HG02885 (cell line): ENCODE results near the gene MDM1.

Source experiments
- ATAC-seq: cut with Tn5 transposase; IDR thresholded peaks from one replicate; pipeline ENCODE4 v1.9.1; 2021; ENCODE audit warnings: mild to moderate bottlenecking; ENCODE audit not compliant: unreplicated experiment, poor library complexity

The MDM1 gene

DNA sequence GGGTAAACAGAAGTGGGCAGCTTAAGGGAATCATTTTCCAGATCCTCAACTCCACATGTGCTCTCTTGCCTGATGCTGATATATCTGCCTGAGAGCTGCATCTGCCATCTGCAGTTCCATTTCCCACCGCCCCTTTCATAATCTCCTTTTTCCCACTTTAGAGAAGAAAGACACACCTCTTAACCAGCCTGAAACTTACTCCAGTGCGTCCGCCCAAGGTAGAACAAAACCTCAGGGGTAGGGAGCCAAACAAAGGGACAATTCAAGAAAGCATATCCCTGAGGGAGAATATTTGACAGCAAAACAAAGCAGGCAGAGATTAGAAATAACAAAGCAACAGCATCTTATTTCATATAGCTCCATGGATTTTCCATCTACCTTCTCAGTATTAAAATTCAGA lies 4.3 kb downstream of the MDM1 start:
- no peak for ATAC-seq

DNA sequence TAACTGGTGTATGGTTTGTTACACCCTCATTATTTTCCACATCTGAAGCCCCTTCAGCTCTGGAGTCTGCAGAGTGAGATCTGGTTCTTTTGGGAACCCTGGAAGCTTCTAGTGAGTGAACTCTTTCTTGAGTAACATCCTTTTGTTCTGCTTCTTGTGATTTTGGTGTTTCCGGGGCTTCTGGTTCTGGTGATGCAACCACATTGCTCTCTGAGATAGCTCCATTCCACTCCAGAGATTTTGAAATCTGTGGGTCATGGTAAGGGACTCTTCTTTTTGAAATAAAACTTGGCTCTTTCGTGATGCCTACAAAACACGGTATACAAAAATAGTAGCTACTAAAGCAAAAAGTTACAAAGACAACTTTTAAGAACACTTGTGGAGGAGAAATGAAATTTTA lies 5.4 kb downstream of the MDM1 start:
- no peak for ATAC-seq

DNA sequence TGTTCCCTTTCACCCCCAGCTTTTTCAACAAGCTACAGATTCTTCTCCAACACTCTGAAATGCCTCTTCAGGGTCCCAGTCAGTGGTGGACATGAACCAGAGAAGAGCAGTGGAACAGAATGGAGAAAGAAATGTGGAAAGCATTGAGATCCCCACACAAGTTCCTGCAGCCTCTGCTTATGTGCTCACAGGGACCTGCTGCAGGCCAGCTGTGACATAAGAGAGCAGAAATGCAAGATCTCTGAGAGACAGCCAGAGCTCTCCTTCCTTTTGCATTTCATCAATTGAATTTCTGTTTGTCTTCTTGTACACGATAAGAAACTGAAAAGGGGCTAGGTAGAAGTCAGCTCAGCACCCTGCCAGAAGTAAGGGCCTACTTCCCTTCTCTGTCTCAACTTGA lies 6.2 kb downstream of the MDM1 start:
- ATAC-seq = no peak

DNA sequence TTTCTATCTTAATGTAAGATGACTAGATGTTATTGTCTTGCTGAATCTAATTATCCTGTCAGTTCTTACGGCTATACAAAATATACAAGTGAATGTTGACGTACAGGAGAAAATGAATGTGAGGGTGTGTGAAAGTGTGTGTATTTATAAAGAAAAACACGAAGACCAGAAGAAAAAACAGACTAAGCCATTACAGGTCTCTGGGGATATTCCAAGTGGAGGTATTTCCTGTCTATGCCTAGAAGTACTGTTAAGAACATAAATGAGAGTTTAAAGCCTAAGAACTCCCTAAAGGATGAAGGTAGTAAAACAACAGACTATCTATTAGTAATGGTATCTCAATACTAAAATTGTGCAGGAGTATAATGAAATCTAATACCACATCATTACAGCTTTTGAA lies 7.6 kb downstream of the MDM1 start:
- no peak for ATAC-seq

DNA sequence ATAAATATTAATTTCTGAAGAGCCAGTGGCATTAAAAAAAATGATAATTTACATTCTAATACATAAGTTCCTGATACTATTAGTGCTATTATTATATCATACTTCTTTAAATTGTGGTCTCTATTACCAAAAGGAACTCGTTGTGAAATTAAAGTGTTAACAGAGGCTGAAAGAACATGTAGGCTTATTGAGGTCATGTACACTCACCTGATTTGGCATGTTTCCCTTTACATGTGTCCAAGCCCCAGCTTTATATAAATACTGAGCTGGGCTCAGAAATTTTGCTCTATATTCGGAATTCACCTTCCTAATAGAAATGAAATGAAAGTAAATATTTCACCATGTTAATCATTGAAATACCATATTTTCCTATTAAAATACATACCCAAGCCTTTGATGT lies 11.0 kb downstream of the MDM1 start:
- ATAC-seq = no peak

DNA sequence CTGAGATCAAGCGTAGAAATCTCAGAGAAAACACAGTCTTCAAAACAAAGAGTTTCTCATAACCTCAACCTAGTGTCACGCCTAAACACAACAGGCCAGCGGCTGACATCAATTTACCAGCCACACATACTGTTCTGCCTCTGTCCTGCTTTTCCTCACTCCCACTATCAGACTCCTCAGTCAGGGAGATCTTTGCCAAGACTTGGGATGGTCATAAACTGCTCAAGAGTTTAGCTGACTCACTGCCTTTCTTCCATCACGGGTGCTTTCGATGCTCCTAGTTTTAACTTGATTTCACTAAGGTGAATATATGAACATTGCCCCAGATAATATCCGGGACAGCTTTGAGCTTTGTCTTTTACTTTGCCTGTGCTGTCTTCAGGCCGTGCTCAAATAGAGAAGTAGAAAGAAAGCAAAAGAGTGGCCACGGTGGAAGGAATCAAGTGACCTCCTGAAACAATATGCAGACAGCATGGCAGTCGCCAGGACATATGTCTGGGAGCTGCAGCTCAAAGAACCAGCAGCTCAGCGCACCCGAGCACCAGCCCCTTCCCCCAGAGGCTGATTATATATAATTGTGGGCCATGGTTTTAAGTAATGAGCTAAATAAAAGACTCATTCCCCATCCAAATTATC lies 12.1 kb downstream of the MDM1 start:
- no peak for ATAC-seq

DNA sequence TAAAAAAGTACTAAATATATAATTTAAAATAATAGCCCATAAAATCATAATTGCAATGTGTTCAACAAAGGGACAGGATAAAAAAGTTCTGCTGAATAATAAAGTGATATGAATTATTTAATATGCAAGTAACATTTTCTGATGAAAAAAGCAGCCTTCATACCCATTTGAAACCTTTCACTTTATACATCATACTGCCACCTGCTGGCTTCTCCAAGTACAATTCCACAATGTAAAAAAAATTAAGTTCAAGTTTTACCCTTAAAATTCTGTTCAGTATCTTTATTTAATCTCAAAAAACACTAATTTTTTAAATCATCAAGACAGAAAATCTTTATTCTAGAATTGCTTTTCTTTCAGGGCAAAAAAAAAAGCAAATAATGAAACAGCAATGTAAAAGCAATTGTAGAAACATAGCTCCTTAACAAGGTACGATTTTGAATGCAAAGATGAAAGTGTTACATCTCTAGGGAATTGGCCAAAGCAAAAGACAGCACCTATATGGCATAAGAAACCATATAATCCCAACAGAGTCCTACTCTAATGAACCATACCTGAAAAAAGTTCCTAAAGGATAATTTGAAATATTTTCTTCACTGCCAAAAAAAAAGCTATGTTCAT lies 15.0 kb downstream of the MDM1 start:
- ATAC-seq = no peak

DNA sequence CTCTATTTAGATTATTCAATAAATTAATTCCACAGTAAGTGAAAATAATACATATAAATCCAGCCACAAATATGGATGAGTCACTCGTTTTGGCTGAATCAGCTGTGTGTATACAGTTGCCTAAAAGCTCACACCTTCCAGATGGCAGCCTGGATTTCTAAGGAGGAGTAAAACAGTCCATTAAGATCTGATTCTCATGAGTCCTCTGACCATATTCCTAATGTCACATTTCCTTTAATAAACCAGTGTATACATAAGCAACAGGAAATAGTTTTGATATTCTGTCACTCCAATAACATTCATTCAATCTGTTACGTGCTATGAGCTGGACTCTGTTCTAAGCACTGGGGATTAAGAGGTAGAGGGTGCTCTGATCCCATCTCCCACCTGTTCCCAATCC lies 21.8 kb downstream of the MDM1 start:
- no peak for ATAC-seq

DNA sequence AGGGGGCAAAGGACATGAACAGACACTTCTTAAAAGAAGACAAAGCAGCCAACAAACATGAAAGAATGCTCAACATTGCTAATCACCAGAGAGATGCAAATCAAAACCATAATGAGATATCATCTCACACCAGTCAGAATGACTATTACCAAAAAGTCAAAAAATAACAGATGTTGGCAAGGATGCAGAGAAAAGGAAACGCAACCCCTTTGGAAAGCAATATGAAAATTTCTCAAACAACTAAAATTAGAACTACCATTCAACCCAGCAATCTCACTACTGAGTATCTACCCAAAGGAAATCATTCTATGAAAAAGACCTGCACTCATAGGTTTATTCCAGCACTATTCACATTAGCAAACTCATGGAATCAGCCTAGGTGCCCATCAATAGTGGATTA lies 25.6 kb downstream of the MDM1 start:
- ATAC-seq = no peak

DNA sequence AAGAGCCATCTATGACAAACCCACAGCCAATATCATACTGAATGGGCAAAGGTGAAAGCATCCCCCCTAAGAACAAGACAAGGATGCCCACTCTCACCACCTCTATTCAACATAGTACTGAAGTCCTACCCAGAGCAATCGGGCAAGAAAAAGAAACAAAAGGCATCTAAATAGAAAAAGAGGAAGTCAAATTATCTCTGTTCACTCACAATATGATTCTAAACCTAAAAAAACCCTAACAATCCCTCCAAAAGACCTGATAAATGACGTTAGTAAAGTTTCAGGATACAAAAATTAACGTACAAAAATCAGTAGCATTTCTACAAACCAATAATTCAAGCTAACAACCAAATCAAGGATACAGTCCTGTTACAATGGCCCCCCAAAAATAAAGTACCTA lies 26.9 kb downstream of the MDM1 start:
- ATAC-seq = peak; percentile 61

DNA sequence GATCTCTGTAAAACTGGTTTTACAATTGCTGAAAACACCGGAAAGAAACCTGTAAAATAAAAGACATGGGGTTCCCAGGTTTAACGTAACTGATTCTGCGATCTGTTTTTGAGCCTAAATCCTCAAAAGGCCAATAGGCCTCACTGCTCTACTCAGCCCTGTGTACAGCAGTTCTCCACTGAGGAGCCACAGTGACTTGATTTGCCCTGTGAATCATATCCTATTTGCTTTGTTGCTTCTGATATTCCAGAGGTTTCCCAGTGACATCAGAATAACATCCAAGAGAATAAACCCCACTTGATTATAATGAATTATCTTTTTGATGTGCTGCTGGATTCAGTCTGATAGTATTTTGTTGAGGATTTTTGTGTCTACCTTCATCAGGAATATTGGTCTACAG lies 27.5 kb downstream of the MDM1 start:
- ATAC-seq = no peak

DNA sequence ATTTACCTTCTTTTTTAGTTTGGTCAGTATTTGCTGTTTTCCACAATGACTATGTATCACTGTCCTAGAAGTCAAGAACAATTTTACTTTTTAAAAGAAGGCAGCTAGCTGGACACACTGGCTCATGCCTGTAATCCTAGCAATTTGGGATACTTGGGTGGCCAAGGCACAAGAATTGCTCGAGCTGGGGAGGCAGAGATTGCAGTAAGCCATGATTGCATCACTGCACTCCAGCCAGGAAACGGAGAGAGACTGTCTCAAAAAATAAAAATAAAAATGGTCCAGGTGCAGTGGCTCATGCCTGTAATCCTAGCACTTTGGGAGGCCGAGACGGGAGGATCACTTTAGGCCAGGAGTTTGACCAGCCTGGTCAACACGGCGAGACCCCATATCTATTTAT lies 28.3 kb downstream of the MDM1 start:
- no peak for ATAC-seq

DNA sequence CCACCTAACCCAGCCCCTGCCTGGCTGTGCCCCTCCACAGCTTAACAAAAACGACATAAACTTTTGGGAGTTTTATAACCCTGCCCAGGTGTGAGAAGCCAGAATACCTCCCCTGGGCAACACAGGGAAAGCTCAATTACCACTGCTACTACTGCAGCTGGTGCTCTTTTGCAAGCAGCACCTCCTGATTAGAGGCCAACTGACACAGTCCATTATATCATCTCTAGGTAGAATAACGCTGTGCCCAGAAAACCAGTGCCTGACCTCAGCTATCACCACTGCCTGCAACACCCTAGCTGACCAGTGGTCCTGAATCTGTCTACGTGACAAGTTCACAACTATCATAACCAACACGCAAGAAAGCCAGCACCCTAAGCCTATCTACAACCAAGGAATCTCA lies 34.2 kb downstream of the MDM1 start:
- ATAC-seq = no peak

DNA sequence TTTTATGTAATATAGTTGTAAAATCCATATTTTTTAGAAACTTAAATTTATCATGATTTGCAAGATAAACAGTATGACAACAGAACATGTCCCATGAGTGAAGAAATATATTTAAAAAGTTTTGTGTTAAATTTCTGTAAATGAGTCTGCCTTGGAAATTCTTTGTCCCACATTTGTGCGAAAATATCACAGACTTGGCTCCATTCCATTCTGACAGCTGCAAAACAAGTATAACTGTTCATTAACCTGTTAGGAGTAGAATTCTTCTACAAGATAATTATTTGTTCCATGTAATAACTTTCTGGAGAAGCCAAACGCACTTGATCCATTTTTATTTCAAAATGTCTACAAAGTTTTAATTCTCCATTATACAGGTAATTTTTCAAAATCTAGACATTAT lies 37.9 kb downstream of the MDM1 start:
- no peak for ATAC-seq

DNA sequence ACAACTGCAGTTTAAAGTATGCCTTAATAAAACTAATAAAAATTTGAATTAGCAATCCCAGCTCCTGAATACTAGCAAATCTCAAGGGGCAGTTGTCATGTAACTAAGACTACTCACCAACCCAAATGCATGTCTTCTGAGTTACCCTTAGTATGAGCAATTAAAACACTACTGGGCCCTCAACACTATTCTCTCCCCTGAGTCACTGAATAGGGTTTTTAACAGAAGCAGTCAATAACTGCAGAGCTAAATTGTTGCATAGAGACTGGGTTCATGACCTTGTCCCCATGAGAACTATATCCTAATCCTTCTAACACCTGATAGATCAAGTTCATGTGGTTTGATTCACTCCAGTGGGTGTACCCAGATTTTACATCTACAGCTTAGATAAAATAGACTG lies 38.8 kb downstream of the MDM1 start:
- ATAC-seq = no peak

DNA sequence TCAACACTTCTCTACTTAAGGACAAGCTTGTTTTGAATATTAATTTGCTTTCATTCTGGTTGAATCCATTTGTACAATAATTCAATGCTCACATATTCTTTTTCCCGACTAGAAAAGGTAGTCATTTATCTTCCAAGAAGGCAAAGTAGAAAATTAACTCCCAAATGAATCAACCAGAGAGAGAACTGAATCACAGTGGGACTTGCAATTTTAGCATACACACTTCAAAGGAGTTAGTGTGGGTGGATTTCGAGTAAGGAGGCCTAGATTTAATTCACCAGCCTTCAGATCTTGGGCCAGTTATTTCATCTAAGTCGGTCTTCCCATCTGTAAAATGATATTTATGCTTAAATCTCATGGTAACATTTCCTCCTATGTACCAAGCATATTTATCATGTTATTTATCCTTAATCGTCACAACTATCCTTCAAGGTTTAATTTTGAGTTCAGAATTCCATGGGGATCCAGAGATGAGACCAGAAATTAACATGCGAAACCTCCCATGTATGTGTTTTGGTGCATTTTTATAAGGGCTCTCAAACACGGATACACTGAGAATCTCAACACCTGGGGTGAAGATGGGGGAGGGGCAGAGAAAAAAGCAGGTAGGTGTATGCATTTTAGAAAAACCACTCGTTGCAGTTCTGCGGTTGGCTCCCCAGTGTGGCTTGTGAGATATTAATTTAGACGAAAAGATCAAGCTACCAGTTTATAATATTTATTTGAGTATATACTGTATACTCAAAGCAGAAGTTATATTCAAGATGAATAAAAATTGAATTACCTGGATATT lies 39.8 kb downstream of the MDM1 start:
- ATAC-seq = no peak

DNA sequence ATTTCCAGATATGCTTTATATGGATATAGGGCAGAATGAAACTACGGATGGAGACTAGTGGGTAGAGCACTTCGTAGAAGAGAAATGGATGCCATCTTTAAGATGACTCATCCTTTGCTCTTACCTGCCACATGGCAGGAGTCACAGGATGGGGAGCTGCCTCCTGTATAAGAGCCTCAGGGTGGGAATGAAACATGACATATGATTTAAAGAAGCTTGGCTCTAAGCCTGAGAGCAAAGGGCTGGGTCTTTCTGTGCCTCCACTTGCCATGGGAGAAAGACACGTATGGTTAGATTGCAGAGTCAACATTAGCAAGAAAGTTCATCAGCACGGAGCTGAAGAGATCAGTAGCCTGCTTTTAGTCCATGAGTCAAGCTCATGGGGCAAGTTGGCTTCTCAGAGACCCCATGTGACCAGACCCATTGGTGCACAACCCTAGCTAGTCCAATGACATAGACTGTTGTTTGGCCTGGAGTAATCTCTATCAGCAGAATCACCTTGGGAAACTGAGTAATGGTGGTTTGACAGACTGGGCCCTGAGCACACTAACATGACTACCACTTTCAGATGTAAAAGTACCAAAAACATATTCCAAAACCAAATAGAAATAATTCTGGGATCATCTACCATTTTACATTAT lies 40.6 kb downstream of the MDM1 start:
- no peak for ATAC-seq

DNA sequence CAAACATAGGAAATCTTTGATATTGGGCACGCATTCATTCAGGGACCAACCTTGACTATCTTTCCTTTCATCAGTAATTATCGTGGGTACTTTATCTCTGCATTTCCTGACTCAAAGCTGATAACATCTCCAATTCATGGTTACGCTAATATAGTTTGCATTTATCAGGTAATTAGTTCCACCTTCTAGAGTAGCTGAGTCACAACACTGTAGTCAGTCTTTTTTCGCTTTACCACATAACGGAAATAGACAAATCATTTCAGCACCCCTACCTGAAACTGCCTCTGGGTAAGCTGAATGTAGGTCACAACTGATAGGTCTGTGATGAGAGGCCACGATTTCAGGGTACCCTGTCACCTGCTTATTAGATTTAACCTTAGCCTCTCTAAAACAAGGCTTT lies 42.0 kb downstream of the MDM1 start:
- ATAC-seq = peak; percentile 100

DNA sequence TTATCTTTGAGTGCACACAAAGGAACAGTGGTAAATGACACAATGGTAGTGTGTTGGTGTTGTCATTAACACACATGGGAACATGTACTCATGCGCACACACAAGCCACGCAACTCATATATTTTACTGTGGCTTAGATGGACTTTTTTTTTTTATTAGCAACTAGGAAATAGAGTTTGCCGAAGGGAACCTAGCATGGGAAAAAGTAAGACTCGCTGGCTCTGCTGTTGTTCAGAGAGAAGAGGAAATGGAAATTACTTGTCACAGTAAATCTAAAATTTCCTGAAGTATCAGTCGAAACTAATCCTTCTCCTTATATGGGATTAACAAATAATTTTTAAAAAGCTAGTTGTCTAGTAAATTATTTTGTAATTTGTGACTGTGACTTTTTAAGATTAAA lies 45.1 kb downstream of the MDM1 start:
- no peak for ATAC-seq

DNA sequence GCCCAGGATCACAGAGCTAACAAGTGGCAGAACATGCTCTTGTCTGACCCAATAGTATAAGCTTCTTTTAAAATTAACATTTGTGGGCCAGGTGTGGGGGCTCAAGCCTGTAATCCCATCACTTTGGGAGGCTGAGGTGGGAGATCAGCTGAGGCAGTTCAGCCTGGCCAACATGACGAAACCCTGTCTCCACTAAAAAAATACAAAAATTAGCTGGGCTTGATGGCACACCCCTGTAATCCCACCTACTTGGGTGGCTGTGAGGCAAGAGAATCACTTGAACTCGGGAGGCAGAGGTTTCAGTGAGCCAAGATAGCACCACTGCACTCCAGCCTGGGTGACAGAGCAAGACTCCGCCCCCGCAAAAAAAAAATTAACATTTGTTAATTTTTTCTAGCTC lies 45.8 kb downstream of the MDM1 start:
- ATAC-seq = no peak

DNA sequence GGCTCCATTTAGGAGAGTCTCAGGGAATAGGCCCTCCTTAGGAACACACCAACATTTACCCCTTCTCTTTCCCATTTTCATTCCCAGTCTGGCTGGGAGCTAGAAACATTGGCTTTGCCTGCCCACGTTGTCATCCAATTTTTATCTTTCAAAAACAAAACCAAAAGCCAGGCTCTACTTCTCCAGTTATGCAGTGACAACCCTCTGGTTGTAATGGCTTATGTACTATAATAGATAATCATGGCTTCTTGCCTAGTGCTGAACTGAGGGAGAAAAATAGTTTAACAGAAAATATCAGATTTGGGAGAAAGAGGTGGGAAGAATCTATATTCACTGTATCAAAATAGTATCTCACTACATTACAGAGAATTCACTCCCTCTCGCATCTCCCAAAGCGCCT lies 46.6 kb downstream of the MDM1 start:
- ATAC-seq = no peak
